HCEC 1CT (cell line): ENCODE results near the gene XRN1.
"Not testable (repeated sequence)": the region's sequence is repeated elsewhere in the genome, so short reads cannot be mapped to it uniquely, and the experiment has no call there.

Source experiments
- DNase-seq: peaks from one replicate; pipeline ENCODE4 v3.0.0-alpha.2; 2017

Gene XRN1

GRCh38 chr3:142324275-142324953, 123.4 kb downstream of the XRN1 start:
- DNase-seq, result not testable (repeated sequence)

GRCh38 chr3:142319912-142320311, 127.9 kb downstream of the XRN1 start:
- DNase-seq, result no peak

- peak; percentile 80 for DNase-seq
Measured at GRCh38 chr3:142319094-142319493, 128.7 kb downstream of the XRN1 start.

GRCh38 chr3:142318331-142318730, 129.5 kb downstream of the XRN1 start:
- peak; percentile 26 for DNase-seq

- not testable (repeated sequence) for DNase-seq
Measured at GRCh38 chr3:142315978-142316388, 131.9 kb downstream of the XRN1 start.

- DNase-seq, result peak; percentile 73
Measured at GRCh38 chr3:142315083-142315482, 132.8 kb downstream of the XRN1 start.

- DNase-seq, result no peak
Measured at GRCh38 chr3:142310439-142310838, 137.4 kb downstream of the XRN1 start.

GRCh38 chr3:142302847-142303246, 145.0 kb downstream of the XRN1 start:
- not testable (repeated sequence) for DNase-seq

GRCh38 chr3:142298626-142299025, 149.2 kb downstream of the XRN1 start:
- DNase-seq, result no peak

GRCh38 chr3:142296507-142296906, 151.3 kb downstream of the XRN1 start:
- DNase-seq, result no peak

- no peak for DNase-seq
Measured at GRCh38 chr3:142287866-142288638, 159.8 kb downstream of the XRN1 start.

GRCh38 chr3:142285083-142285517, 162.7 kb downstream of the XRN1 start:
- DNase-seq, result no peak

- no peak for DNase-seq
Measured at GRCh38 chr3:142282503-142282902, 165.3 kb downstream of the XRN1 start.

- DNase-seq, result no peak
Measured at GRCh38 chr3:142281474-142281873, 166.4 kb downstream of the XRN1 start.

- peak; percentile 86 for DNase-seq
Measured at GRCh38 chr3:142279965-142280590, 167.8 kb downstream of the XRN1 start.

GRCh38 chr3:142278451-142278850, 169.4 kb downstream of the XRN1 start:
- DNase-seq, result peak; percentile 66

- DNase-seq, result peak; percentile 65
Measured at GRCh38 chr3:142276781-142277180, 171.1 kb downstream of the XRN1 start.

- peak; percentile 93 for DNase-seq
Measured at GRCh38 chr3:142275856-142276255, 172.0 kb downstream of the XRN1 start.

GRCh38 chr3:142274908-142275307, 172.9 kb downstream of the XRN1 start:
- no peak for DNase-seq

GRCh38 chr3:142273501-142273900, 174.3 kb downstream of the XRN1 start:
- DNase-seq, result no peak

GRCh38 chr3:142272200-142272891, 175.5 kb downstream of the XRN1 start:
- peak; percentile 80 for DNase-seq

GRCh38 chr3:142270407-142270806, 177.4 kb downstream of the XRN1 start:
- DNase-seq, result no peak

- no peak for DNase-seq
Measured at GRCh38 chr3:142269767-142270166, 178.1 kb downstream of the XRN1 start.
